ENCODE results near the gene FAM110D.

Gene FAM110D

DNA sequence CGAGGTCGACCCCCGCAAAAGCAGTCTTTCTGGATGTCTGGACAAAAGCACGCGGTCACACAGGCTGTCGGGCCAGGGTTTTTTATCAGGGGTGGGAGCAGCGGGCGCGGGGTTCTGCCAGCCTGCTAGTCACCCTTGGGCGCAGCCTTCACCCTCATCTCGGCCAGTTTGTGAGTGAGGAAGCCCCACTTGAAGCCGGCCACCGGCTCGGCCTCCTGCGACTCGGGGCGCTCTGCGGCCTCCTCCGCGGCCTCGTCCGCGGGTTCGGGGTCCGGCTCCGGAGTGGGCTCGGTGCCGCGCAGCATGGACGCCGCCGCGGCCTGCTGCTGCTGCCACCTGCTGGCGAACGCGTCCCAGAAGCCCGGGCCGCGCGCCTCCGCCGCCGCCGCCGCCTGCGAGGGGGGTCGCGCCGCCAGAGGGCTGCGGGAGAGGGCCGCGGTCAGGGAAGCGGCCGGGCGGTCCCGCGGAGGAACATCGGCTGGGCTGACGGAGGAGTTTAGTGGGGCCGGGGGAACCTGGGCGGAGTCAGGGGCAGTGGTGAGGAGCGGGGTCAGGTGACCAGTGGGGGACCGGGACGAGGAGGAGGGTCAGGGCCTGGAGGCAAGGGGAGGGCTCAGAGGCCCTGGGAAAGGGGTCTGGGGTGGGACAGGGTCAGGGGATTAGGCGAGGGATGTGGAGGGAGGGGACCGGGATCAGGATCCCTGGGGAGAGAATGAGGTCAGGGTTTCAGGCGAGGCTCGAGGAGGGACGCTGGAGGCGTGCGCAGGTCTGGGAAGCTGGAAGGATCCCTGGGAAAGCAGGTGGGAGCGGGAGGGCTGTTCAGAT lies 5.4 kb downstream of the FAM110D start:
- no peak for DNase-seq

DNA sequence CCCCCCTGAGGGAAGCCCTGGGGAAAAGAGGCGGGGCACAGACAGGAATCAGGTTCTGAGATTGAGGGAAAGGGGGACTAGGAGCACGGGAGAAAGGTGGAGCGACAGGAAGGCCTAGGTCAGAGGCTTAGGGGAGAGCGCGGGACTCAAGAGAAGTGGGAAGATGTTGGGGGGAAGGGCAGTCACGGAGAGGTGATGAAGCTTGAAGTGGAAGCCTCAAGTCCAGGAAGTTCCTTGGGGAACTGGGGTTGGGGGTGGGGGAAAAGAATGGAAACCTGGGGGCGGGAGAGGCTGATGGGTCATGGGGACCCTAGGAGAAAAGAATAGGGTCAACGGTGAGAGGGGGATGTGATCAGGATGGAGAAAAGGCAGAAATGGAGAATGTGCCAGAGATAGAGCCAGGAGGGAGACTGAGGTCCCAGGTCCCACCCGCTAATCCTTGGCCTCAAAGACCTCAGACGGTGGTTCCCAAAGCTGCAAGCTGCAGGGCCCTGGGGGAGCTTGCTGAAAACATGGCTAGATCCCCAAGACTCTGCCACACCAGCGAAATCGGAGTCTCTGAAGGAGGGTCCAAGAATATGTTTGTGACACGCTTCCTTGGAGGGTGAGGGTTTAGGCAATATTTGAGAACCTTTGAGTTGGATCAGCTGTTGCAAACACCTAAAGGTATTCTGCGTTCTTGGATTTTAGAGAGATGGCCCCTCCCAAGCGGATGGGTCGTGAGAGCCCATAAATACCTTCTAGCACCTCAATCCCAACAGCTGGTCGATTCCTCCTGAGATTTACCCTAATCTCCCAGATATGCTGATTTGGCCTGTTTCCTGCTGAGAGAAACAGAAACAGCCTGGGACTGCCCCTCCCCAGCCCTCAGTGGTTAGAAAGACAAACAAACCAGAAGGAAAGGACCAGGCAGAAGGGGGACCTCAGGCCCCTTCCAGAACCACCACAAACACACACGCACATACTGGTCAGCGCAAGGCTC lies 6.3 kb downstream of the FAM110D start:
- no peak for DNase-seq

DNA sequence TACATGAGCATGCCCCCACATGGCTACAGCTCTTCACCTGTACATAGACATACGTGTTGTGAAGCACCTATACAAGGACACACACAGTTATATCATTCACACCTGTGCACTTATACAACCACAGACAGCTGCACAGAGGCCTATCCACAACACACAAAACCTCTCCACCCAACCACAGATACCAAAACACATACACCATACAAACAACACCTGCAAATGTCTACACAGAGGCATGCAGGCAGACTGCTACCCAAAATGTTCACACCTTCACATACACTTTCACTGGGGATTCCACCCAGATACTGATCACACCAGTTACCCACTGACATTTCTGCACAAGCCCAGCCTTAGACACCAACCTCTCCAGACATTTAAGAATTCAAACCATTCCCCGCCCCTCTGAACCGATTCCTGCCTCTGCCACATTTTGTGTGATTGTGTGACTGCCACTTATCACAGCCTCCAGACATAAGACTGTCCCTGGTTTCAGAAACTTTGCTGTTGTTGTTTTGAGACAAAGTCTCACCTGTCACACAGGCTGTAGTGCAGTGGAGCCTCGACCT lies 7.9 kb downstream of the FAM110D start:
- no peak for DNase-seq

DNA sequence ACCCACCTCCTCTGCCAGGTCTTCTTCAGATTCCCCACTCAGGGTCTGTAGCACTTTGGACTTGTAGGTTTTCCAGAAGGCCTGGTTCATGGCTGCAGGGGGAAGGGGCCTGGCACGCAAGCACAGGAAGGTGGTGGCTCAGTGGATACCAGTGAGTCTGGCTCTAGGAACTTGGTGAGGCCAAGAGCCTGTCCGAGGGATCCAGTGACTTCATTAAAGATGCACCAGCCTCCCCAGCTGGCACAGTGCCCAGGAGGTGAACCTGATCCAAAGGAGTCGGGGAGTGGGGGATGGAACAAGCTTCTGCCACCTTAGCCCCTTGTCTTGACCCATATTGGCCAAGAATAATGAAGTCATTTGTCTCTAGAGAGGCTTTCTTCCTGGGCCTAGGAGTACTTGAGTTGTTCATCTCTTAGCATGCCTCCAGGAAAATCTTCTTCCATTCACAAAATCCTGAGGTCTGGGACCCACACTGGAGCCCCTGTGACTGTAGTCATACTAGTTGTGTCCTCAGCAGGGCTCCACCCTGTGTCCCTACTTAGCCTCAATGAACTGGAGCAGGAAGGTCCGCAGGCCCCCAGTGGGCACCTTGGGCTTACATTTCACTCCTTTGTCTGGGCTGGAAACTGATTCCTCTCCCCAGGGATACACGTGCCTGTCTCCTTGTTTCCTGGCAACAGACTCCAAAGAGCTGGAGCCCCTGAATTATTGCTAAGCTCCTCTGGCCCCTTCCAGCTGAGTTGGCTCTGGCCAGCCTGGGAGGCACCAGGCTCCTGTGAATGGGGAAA lies 9.7 kb downstream of the FAM110D start, which contains the start of gene C1orf232:
TSS of gene C1orf232 (minus strand) at position 554 of the 788 bp plus-strand sequence. CDS start at position 90, 464 bp downstream.
- DNase-seq, result no peak

DNA sequence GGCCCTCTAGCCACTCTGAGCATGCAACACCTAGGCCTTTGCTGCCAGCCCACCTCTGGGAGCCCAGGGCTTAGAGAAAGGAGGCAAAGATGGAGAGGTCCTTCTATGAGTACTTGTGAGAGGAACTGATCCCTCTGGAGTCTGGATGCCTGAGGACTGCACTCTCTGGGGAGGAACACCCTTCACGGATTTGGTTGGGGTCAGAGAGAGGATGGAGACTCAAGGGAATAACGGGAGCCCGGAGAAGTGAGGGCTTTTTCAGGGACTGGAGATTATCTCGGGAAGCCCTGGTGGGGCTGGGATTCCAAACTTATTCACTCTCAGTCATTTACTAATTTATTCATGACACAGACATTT lies 10.3 kb downstream of the FAM110D start:
- no peak for DNase-seq

DNA sequence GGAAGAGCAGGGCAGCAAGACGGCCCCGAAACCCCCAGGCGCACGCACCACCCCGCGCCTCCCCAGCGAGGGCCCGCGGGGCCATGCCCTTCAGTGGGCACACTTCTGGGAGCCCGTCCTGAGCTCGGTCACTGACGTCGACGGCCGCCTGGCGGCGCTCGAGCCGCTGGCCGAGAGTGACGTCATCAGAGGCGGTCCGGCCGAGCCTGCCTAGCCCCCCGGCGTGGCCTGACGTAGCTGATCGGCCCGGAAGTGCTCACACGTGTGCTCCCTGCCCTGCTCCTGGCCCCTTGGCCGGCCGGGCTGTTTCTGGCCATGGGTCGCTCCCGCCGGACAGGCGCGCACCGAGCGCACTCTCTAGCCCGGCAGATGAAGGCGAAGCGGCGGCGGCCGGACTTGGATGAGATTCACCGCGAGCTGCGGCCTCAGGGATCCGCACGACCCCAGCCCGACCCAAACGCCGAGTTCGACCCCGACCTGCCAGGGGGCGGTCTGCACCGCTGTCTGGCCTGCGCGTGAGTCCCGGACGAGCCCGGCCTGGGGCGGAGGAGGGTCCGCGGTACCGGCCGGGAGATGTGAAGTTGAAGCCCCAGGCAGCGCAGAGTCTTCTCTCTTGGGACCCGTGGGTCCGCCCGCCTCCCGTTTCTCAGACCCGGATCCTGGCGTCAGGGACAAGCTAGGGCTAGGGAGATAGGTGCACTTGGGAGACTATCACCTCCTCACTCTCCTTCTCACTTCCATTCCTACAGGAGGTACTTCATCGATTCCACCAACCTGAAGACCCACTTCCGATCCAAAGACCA lies 11.0 kb downstream of the FAM110D start, which contains the start of gene ZNF593:
TSS of gene ZNF593 (plus strand) at position 240 of the 803 bp plus-strand sequence. CDS start at position 316, 76 bp downstream.
- DNase-seq, result peak; percentile 83

DNA sequence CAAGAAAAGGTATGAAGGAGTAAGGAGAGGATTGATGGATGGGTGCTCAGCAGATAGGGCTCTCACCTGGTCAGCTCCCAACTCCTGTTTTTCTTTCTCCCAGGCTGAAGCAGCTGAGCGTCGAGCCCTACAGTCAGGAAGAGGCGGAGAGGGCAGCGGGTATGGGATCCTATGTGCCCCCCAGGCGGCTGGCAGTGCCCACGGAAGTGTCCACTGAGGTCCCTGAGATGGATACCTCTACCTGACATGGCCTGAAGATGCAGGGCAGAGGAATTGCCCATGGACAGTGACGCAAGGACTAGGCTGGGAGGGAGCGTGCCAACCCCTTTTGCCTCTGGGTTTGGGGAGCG lies 11.6 kb downstream of the FAM110D start:
- no peak for DNase-seq

DNA sequence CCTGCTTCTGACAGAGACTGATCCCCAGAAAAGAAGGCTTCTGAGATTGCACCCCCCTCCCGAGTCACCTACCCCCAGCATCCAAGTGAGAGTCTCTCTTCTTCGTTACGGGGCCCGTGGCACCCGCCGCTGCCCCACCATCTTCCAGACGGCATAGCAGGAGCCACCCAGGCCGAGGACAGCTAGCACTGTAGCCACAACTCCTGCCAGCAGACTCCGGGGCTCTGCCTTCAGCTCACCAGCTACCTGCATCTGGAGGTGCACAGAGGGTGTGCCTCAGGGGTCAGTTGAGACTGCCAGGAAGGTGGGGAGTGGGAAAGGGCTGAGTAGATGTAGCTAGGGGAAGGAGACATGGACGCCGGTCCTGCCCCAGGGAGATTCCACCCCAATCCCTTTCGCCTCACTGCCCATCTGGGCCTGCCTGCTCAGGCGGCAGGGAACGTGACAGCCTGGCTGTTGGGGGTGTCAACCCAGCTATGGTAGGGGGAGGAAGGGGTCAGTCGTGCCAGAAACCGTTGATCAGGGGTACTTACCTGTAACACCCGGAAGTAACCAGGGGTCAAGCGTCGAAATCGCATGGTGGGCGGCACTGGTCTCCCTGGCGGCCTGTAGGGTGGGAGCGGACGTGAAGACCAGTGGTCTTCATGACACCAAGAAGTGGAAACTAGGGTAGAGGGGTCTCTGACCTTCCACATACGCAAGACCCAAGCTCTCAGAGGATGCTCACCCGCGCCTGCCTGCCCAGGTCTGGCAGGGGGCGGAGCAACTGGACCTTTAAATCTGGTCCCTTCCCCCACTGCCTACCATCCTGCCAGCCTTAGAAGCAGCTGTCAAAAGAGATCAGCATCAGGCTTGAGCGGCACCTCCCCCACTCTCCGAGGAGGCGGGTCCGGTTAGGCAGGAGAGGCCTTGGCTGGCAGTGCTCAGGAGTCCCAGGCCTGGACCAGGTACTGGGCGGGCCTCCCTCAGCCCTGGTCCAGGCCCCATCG lies 12.5 kb downstream of the FAM110D start, which contains the start of gene ZNF593OS:
TSS of gene ZNF593OS (minus strand) at position 749 of the 989 bp plus-strand sequence. CDS start at position 578, 171 bp downstream.
- no peak for DNase-seq

DNA sequence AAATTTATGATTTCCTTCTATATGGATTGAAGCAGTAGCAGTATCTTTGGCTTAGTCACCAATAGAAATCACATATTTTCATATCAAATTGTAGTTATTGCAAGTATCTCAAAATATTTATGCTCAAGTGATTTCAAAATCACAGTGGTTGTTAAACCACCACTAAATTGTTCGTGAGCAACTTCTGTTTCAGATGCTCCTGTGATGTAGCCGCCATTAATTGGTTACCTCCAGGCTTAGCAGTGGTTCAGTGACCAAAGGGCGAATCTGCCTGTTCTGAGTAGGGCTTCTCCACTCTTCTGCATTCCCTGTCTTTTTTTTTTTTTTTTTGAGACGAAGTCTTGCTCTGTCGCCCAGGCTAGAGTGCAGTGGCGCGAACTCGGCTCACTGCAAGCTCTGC lies 16.5 kb downstream of the FAM110D start:
- no peak for DNase-seq

DNA sequence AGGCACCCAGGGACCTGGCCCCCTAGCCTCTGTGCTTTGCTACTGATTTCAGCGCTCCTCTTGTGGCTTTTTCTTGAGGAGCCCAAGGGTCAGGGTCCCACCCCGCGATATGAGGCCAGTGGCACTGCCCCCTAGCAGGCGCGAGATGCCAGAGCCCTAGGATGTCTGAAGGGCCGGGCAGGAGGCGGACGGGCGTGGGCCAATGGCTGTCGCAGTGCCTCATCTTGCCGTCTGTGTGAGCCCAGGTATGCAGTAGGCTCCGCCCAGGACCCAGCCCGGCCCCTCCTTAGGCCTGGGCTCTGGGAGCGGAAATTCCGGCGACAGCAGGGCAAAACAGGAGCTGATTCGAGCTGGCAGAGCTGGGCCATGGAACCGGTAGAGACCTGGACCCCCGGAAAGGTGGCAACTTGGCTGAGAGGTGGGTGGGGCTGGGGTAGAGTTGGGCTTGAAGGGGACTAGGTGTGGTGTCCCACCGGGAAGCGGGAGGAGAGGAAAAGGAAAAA lies 18.4 kb downstream of the FAM110D start, which contains the start of gene CNKSR1:
TSS of gene CNKSR1 (plus strand) at position 310 of the 503 bp plus-strand sequence. CDS start at position 367, 57 bp downstream.
- DNase-seq, result no peak

DNA sequence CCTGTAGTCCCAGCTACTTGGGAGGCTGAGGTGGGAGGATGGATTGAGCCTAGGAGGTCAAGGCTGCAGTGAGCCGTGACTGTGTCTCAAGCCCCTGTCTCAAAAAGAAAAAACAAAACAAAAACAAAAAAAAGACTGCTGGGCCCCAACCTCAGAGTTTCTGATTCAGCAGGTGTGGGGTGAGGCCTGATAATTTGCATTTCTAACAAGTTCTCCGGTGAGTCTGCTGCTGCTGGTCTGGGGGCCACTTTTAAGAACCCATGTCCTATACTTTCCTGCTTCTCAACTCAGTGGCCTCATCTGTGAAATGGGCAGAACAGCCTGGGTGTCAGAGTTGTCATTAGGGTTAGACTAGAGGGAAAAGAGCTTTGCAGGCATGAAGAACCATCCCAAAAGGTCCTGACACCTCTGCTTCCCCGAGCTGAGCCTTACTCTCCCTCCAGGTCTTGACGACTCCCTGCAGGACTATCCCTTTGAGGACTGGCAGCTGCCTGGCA lies 21.2 kb downstream of the FAM110D start:
- no peak for DNase-seq

DNA sequence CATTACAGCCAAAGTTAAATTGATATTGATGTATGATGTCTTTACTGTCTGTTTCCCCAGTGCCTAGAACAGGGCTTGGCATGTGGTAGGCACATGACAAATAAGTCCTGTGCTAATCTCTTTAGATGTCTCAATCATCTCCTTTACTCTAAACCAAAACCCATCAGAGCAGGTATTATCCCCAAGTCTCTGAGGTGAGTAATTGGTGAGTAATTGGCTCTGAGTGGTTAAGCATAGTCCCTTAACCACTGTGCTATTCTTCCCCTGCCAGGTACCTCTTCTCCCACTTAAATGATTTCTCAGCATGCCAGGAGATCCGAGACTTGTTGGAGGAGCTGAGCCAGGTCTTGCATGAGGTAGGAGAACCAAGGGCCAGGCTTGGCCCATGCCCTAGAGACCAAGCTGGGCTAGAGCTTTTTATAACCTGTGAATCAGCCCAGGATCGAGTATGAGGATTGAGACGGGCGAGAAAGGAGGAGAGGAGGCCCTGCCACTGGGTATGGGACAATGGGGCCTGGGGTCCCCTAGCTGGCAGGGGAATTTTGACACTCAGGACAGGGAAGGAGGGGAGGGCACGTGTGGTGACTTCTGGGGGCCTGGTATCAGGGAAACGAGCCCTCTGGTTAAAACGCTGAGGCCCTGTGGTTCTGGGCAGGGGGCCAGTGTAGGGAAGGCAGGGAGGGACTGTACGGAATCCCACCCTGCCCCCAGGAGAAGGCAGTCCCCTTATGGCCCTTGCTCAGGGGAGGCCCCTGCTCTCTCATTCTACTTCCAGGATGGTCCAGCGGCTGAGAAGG lies 22.9 kb downstream of the FAM110D start:
- DNase-seq, result no peak

DNA sequence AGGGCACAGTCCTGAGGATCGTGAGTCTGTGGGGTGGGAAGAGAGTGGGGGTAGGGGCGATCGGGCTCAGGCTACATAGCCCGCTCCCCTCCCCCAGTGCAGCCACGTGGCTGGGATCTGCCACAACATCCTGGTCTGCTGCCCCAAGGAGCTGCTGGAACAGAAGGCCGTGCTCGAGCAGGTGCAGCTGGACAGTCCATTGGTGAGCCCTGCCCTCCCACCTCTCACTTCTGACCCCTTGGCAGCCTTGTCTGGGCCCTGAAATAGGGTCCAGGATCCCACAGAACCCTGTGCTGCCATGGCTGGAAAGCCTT lies 23.5 kb downstream of the FAM110D start:
- no peak for DNase-seq

DNA sequence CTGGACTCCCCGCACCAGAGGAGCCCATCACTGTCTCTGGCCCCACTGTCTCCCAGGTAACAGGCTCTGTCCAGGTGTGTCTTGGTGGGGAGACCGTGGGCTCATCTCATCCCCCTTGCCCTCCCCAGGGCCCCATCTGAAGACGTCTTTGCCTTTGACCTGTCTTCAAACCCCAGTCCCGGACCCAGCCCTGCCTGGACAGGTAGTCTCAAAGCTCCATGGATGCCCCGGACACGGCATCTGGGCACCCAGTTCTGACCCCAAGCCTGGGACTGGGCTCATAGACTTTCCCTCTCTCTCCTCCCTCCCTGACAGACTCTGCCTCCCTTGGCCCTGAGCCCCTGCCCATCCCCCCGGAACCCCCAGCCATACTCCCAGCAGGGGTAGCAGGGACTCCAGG lies 25.2 kb downstream of the FAM110D start:
- DNase-seq, result no peak

DNA sequence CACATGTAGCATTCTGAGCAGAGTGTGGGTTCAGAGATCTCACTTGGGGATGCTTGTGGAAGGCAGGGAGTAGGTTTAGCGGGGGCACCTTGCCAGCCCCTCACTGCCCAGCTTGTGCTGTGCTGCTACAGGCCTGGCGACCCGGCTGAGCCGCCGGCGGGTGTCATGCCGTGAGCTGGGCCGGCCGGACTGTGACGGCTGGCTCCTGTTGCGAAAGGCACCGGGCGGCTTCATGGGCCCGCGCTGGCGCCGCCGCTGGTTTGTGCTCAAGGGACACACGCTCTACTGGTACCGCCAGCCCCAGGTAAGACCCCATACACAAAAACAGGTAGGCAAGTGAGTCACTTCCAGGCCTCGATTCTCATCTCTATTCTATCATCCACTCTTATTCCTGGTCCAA lies 26.0 kb downstream of the FAM110D start:
- no peak for DNase-seq

DNA sequence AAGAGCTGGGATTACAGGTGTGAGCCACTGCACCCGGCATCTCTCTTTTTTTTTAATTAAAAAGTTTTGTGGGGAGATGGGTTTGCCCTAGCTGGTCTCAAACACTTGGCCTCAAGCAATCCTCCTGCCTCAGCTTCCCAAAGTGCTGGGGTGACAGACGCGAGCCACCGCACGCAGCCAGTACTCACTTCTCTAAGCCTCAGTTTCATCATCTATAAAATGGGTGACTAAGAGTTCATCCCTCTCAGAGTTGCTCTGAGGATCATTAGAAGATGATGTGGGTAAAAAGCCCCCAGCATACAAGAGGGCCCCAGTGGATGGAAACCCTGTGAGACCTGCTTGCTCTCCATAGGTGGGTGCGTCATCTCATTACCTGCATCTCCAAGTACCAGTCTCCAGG lies 29.0 kb downstream of the FAM110D start:
- no peak for DNase-seq

DNA sequence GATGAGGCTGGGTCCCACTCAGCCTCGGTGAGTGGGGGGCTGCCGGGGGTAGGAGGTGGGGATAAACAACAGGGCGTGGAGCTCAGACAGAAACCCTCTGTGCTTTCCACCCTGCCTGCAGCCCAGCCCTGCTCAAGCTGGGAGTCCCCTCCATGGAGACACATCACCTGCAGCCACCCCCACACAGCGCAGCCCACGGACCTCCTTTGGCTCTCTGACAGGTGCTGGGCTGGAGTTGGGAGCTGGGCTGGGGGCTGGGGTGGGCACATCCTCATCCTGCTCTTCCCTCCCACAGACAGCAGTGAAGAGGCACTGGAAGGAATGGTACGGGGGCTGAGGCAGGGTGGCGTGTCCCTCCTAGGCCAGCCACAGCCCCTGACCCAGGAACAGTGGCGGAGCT lies 29.6 kb downstream of the FAM110D start:
- DNase-seq, result no peak

DNA sequence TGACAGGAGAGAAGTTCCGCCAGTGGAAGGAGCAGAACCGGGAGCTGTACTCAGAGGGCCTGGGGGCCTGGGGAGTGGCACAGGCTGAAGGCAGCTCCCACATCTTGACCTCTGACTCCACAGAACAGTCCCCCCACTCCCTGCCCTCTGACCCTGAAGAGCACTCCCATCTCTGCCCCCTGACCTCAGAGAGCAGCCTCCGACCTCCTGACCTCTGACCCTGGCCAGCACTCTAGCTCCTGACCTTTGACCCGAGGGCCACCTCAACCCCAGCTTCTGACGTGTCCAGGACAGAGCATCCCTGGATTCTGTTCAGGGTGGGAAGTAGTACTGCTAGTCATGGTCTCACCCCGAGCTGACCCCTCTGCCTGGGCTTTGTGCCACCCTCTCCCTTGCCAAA lies 30.5 kb downstream of the FAM110D start:
- DNase-seq, result no peak

DNA sequence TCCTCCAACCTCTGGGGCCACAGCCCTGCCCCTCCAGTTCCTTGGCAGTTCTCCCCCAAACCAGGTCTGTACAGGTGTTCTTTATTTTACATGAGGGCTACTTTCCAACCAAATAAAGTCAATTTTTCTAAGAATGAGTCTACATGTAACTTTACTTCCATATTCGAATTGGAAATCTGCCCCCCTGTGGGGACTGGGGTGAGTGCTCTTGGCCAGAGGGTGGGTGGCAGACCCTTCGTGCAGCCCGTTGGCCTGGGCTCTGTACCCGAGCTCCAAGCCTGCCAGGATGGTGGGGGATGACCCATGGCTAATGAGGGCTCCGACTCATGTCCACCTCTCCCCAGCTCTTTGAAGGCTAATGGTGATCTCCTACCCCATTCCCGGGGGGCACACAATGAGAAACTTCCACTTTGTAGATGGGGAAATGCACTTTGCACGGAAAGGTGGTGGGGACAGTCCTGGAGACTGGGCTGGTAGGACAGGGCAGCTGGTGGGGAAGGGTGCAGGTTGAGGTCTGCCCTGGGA lies 30.9 kb downstream of the FAM110D start:
- no peak for DNase-seq
